Ascending aorta (tissue), 2 donors: ENCODE results near the gene SLC9C1. TPM values are rescaled to one million over a fixed set of nuclear protein-coding genes. Genes with fewer than 3 reads are reported as not detected.

Experiments
- DNase-seq, 2 donors: peaks; one replicate each; pipeline ENCODE4 v3.0.0-alpha.2; 2019; ENCODE audit warnings: low spot score in 2 of 2
- H3K27ac ChIP-seq, 2 donors: fragments of 200-600 bp; sonication (generic); one replicate each; pipeline ENCODE4 v1.5.1; 2016 to 2017; ENCODE audit warnings: mild to moderate bottlenecking in 1 of 2
- H3K27me3 ChIP-seq: fragments of 200-600 bp; sonication (generic); one replicate; pipeline ENCODE4 v1.5.1; 2017
- H3K36me3 ChIP-seq, 2 donors: fragments of 200-600 bp; sonication (generic); one replicate each; pipeline ENCODE4 v1.5.1; 2016
- H3K4me1 ChIP-seq, 2 donors: fragments of 200-600 bp; sonication (generic); one replicate each; pipeline ENCODE4 v1.5.1; 2016 to 2017; ENCODE audit warnings: mild to moderate bottlenecking in 1 of 2
- H3K4me3 ChIP-seq, 2 donors: fragments of 200-600 bp; sonication (generic); one replicate each; pipeline ENCODE4 v1.5.1; 2016 to 2017; ENCODE audit warnings: mild to moderate bottlenecking in 1 of 2
- H3K9me3 ChIP-seq, 2 donors: fragments of 200-600 bp; sonication (generic); one replicate each; pipeline ENCODE4 v1.5.1; 2016
- CTCF ChIP-seq, 3 experiments: fragments of 200-600 bp in 2 of 3; fragments of 450-650 bp in 1 of 3; sonication (generic) in 2 of 3; IDR thresholded peaks; one replicate each; pipeline ENCODE4 v1.5.1; 2016 to 2019; ENCODE audit warnings: antibody characterized with exemption in 3 of 3, mild to moderate bottlenecking in 1 of 3, moderate library complexity in 1 of 3
- intact Hi-C: fragments of 100-400 bp; cut with DNase I; formaldehyde crosslinking; loops from one replicate; pipeline ENCODE4 v1.15.1; 2023
- total RNA-seq: library from RNA; depleted of rRNA; stranded (reverse); fragments of >200 nt; gene quantifications from one replicate; pipeline ENCODE4 v1.1.0, GENCODE V29; 2016

The SLC9C1 gene
- total RNA-seq, 1 donor from 2014 or later, result 0.32 TPM

GRCh38 chr3:112297714-112298113, 3.7 kb upstream of the SLC9C1 start:
- Histone ChIP-seq H3K9me3 (no peaks in the 10 kb centered on the region), H3K27ac (no peak overlapping the region), H3K4me3 (no peak overlapping the region), H3K4me1 (no peaks in the 10 kb centered on the region), H3K27me3 (no peaks in the 10 kb centered on the region), H3K36me3 (no peaks in the 10 kb centered on the region)
- DNase-seq, result no peak
- intact Hi-C loops, result no loop called here
- no peak for TF ChIP-seq CTCF (IDR thresholded peaks at IDR 0.05)

- Histone ChIP-seq H3K27me3 (no peaks in the 10 kb centered on the region), H3K4me1 (no peaks in the 10 kb centered on the region), H3K9me3 (no peaks in the 10 kb centered on the region), H3K36me3 (no peaks in the 10 kb centered on the region), H3K4me3 (no peak overlapping the region), H3K27ac (no peak overlapping the region)
- TF ChIP-seq CTCF (IDR thresholded peaks at IDR 0.05), result no peak
- intact Hi-C loops, result no loop called here
- no peak for DNase-seq
These were observed 5.0 kb downstream of the SLC9C1 start for GRCh38 chr3:112289011-112289410.

- no peak overlapping the region for H3K27ac ChIP-seq
- no peak for TF ChIP-seq CTCF (IDR thresholded peaks at IDR 0.05)
- no peaks in the 10 kb centered on the region for H3K27me3 ChIP-seq
- DNase-seq, result no peak
- H3K9me3 ChIP-seq, result no peaks in the 10 kb centered on the region
- H3K4me1 ChIP-seq, result no peaks in the 10 kb centered on the region
- intact Hi-C loops, result no loop called here
- H3K36me3 ChIP-seq, result no peaks in the 10 kb centered on the region
- H3K4me3 ChIP-seq, result no peak overlapping the region
These were observed 13.8 kb downstream of the SLC9C1 start for GRCh38 chr3:112280266-112280665.

- Histone ChIP-seq H3K4me3 (no peak overlapping the region), H3K27me3 (no peaks in the 10 kb centered on the region), H3K36me3 (no peaks in the 10 kb centered on the region), H3K9me3 (no peaks in the 10 kb centered on the region), H3K27ac (no peak overlapping the region), H3K4me1 (no peaks in the 10 kb centered on the region)
- TF ChIP-seq CTCF (IDR thresholded peaks at IDR 0.05), result no peak
- intact Hi-C loops, result no loop called here
- DNase-seq, result no peak
These were observed 20.5 kb downstream of the SLC9C1 start for GRCh38 chr3:112273536-112273935.

GRCh38 chr3:112261742-112262141, 32.3 kb downstream of the SLC9C1 start:
- Histone ChIP-seq H3K4me1 (no peaks in the 10 kb centered on the region), H3K4me3 (no peak overlapping the region), H3K36me3 (no peaks in the 10 kb centered on the region), H3K27me3 (no peaks in the 10 kb centered on the region), H3K27ac (no peak overlapping the region), H3K9me3 (no peaks in the 10 kb centered on the region)
- intact Hi-C loops, result no loop called here
- no peak for TF ChIP-seq CTCF (IDR thresholded peaks at IDR 0.05)
- DNase-seq, result no peak

GRCh38 chr3:112260563-112260962, 33.5 kb downstream of the SLC9C1 start:
- H3K27ac ChIP-seq, result no peak overlapping the region
- intact Hi-C loops, result no loop called here
- H3K9me3 ChIP-seq, result no peaks in the 10 kb centered on the region
- H3K4me1 ChIP-seq, result no peaks in the 10 kb centered on the region
- no peaks in the 10 kb centered on the region for H3K27me3 ChIP-seq
- DNase-seq, result no peak
- no peaks in the 10 kb centered on the region for H3K36me3 ChIP-seq
- no peak overlapping the region for H3K4me3 ChIP-seq
- TF ChIP-seq CTCF (IDR thresholded peaks at IDR 0.05), result no peak
